HepG2 (cell line): Measurements from ENCODE around the gene THEM5.

Experiments used
- ATF7 ChIP-seq, 2 experiments: fragments of 450-650 bp in 1 of 2; sonication (generic) in 1 of 2; formaldehyde crosslinking in 1 of 2; IDR thresholded peaks; 2 replicates each; pipeline versions ENCODE4 v1.4.0 to v1.6.1; 2016 to 2020; ENCODE audit warnings: antibody characterized with exemption in 1 of 2, mild to moderate bottlenecking in 1 of 2, missing genetic modification reagents in 1 of 2
- ZBTB26 ChIP-seq: IDR thresholded peaks from 2 replicates; pipeline ENCODE4 v1.6.1; 2016; ENCODE audit warnings: missing compliant biosample characterization, missing genetic modification reagents, borderline replicate concordance
- TF ChIP-seq, protein P1 (sequence below): sonication (generic); formaldehyde crosslinking; IDR thresholded peaks from 2 replicates; pipeline ENCODE4 v1.5.0; 2020; ENCODE audit warnings: mild to moderate bottlenecking, missing genetic modification reagents, moderate library complexity

DNA sequence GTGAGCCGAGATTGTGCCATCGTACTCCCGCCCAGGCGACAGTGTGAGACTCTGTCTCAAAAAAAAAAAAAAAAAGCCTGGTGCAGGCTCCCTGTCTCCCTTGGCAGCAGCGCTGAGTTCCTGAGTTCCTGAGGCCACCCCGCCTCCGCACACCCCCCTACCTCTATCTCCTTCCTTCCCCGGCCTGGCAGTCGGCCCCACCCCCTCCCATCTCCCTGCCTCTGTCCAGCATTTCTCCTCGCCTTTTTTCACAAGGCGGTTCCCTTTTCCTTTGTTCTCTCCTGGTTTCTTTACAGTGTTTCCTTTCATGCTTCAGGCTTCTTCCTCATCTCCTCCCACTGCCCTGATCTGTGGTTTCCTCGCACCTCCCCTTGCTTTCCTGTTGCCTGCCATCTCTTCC lies 24.6 kb downstream of the THEM5 start:
- TF ChIP-seq ATF7 (IDR thresholded peaks at IDR 0.05): no peak
- TF ChIP-seq ATF7 (CRISPR knock-in tag; IDR thresholded peaks at IDR 0.05): no peak
- no peak for TF ChIP-seq ZBTB26 (CRISPR knock-in tag)
- TF ChIP-seq, protein P1, sequence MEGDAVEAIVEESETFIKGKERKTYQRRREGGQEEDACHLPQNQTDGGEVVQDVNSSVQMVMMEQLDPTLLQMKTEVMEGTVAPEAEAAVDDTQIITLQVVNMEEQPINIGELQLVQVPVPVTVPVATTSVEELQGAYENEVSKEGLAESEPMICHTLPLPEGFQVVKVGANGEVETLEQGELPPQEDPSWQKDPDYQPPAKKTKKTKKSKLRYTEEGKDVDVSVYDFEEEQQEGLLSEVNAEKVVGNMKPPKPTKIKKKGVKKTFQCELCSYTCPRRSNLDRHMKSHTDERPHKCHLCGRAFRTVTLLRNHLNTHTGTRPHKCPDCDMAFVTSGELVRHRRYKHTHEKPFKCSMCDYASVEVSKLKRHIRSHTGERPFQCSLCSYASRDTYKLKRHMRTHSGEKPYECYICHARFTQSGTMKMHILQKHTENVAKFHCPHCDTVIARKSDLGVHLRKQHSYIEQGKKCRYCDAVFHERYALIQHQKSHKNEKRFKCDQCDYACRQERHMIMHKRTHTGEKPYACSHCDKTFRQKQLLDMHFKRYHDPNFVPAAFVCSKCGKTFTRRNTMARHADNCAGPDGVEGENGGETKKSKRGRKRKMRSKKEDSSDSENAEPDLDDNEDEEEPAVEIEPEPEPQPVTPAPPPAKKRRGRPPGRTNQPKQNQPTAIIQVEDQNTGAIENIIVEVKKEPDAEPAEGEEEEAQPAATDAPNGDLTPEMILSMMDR (CRISPR knock-in tag): no peak
